T-cell (primary cell): Measurements from ENCODE around the gene ZDHHC24. TPM values are rescaled to one million over a fixed set of nuclear protein-coding genes. Genes with fewer than 3 reads are reported as not detected.

Source experiments
- ATAC-seq, 4 experiments: fragments of 200-7000 bp in 3 of 4; fragments of 150-1000 bp in 1 of 4; cut with Tn5 transposase; replicated peaks in 1 of 4; 1 replicate in 3 of 4; 2 replicates in 1 of 4; pipeline ENCODE4 v1.10.0; 2021; ENCODE audit warnings: moderate library complexity in 3 of 4, mild to moderate bottlenecking in 2 of 4, moderate number of reproducible peaks in 1 of 4
- CTCF ChIA-PET, 2 donors: fragments of 300-600 bp; sonication (Branson Sonifier 250); formaldehyde crosslinking; loops; one replicate each; lab custom pipeline; 2022; ENCODE audit warnings: antibody characterized with exemption in 2 of 2; lab: Charles Lee
- POLR2A ChIA-PET, 2 donors: fragments of 300-600 bp; sonication (Branson Sonifier 250); formaldehyde crosslinking; loops; one replicate each; lab custom pipeline; 2022; ENCODE audit warnings: antibody characterized with exemption in 2 of 2; lab: Charles Lee
- DNase-seq, 35 experiments: peaks; one replicate each; pipeline versions ENCODE4 v3.0.0 to v3.0.0-alpha.2; 2013 to 2023
- H3K27ac ChIP-seq: one replicate; pipeline ENCODE4 v1.5.1; 2013; ENCODE audit warnings: low read length
- H3K27me3 ChIP-seq, 2 experiments: replicated peaks in 1 of 2; 1 replicate in 1 of 2; 2 replicates in 1 of 2; pipeline versions ENCODE4 v1.6.1 to v1.7.0; 2013; ENCODE audit warnings: low read length in 1 of 2, mixed read lengths in 1 of 2; ENCODE audit not compliant: control insufficient read depth in 2 of 2, insufficient read depth in 2 of 2; ENCODE audit errors: extremely low read depth in 1 of 2
- H3K36me3 ChIP-seq, 2 donors: 1 replicate in 1 of 2; 2 replicates in 1 of 2; pipeline versions ENCODE4 v1.6.1 to v1.7.0; 2013; ENCODE audit warnings: low read length in 1 of 2; ENCODE audit not compliant: control insufficient read depth in 2 of 2, insufficient read depth in 1 of 2; ENCODE audit errors: extremely low read depth in 1 of 2
- H3K4me1 ChIP-seq, 2 experiments: 1 replicate in 1 of 2; 2 replicates in 1 of 2; pipeline versions ENCODE4 v1.6.1 to v1.7.0; 2013; ENCODE audit warnings: low read length in 2 of 2, mixed read lengths in 1 of 2; ENCODE audit not compliant: insufficient read depth in 2 of 2, control insufficient read depth in 1 of 2; ENCODE audit errors: extremely low read depth in 1 of 2
- H3K4me3 ChIP-seq, 2 donors: 1 replicate in 1 of 2; 2 replicates in 1 of 2; pipeline versions ENCODE4 v1.5.1 to v1.7.0; 2013; ENCODE audit warnings: mild to moderate bottlenecking in 2 of 2, low read length in 1 of 2, moderate library complexity in 1 of 2; ENCODE audit not compliant: control insufficient read depth in 1 of 2; ENCODE audit errors: extremely low read depth in 1 of 2
- H3K9me3 ChIP-seq: 2 replicates; pipeline ENCODE4 v1.7.0; 2013
- H3K27ac Mint-ChIP-seq, 2 donors: one replicate each; pipeline ENCODE4 v1.8.0; 2020 to 2021; ENCODE audit warnings: mild to moderate bottlenecking in 2 of 2, mixed read lengths in 2 of 2
- H3K27me3 Mint-ChIP-seq, 2 donors: one replicate each; pipeline ENCODE4 v1.8.0; 2021 to 2022; ENCODE audit warnings: mixed read lengths in 2 of 2
- H3K36me3 Mint-ChIP-seq: one replicate; pipeline ENCODE4 v1.8.0; 2021; ENCODE audit warnings: mixed read lengths
- H3K4me1 Mint-ChIP-seq, 3 donors: one replicate each; pipeline ENCODE4 v1.8.0; 2020 to 2022; ENCODE audit warnings: mixed read lengths in 3 of 3, mild to moderate bottlenecking in 1 of 3
- H3K4me3 Mint-ChIP-seq, 3 donors: one replicate each; pipeline ENCODE4 v1.8.0; 2020 to 2022; ENCODE audit warnings: mild to moderate bottlenecking in 3 of 3, mixed read lengths in 3 of 3, moderate library complexity in 3 of 3
- H3K9me3 Mint-ChIP-seq, 3 donors: one replicate each; pipeline ENCODE4 v1.8.0; 2020 to 2022; ENCODE audit warnings: mixed read lengths in 3 of 3
- WGBS: methylation state at CpG from one replicate; pipeline ENCODE4 v1.1.5; 2013; ENCODE audit warnings: missing lambda C conversion rate; ENCODE audit not compliant: insufficient coverage; 5-methylcytosine and 5-hydroxymethylcytosine counted together
- total RNA-seq, 35 experiments: library from RNA in 6 of 35; stranded (reverse) in 6 of 35; fragments of 120-200 nt in 1 of 35; gene quantifications; one replicate each; pipeline versions ENCODE4 v1.2.1 to v1.2.4 and lab custom pipeline; 2013 to 2026

Gene ZDHHC24
- total RNA-seq, 5 donors from 2014 or later (not counting 1 experiment from before 2014, with no cell fraction given) = 17.2 to 25.7 (median 23.5) TPM

- Histone ChIP-seq H3K27ac (no peak overlapping the region), H3K4me1 (peaks cover 4 to 11% of the 10 kb centered on the region in 2 experiments), H3K36me3 (peaks cover 0 to 6% of the 10 kb centered on the region in 2 donors), H3K4me3 (no peak overlapping the region), H3K27me3 (no peaks in the 10 kb centered on the region), H3K9me3 (no peaks in the 10 kb centered on the region)
- ChIA-PET CTCF (interaction anchor here in 1 of 2 donors (0.7 kb wide), 1 partner anchor 95 kb away, joined by 5 read pairs; no protein-coding TSS in a partner anchor), POLR2A (interaction anchor here in 1 of 2 donors (0.6 kb wide), 1 partner anchor 37 kb away, joined by 3 read pairs; no protein-coding TSS in a partner anchor)
- WGBS = 95% methylated on average over 8 of the region's 9 CpGs
- Mint-ChIP-seq H3K9me3 (no peaks in the 10 kb centered on the region), H3K27me3 (no peaks in the 10 kb centered on the region), H3K27ac (no peak overlapping the region), H3K4me3 (no peak overlapping the region), H3K4me1 (peaks cover 13 to 16% (median 13%) of the 10 kb centered on the region in 3 donors), H3K36me3 (peaks cover 8% of the 10 kb centered on the region)
- no peak for ATAC-seq
- no peak for DNase-seq
These were observed 73.8 kb downstream of the ZDHHC24 start for GRCh38 chr11:66472054-66472453.

DNA sequence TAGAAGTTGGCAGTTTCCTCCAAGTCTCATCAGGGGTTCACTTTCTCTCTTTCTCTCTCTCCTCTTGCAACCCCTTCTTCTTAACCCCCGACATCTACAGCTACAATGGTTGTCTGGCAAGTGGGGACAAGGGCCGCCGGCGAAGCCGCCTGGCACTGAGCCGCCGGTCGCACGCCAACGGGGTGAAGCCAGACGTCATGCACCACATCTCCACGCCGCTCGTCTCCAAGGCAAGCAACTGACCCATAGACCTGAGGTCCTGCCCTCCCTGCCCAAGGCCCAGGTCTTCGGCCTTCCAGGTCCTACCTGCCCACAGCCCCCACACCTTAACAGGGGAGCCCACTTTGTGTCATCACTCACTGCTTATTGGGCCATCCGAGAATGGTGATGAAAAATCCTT, 74.7 kb downstream of the ZDHHC24 start:
- WGBS = 95% methylated on average over 16 of the region's 16 CpGs
- no peaks in the 10 kb centered on the region for H3K9me3 ChIP-seq
- H3K4me3 ChIP-seq = no peak overlapping the region
- peaks cover 15 to 20% (median 15%) of the 10 kb centered on the region in 3 donors for H3K4me1 Mint-ChIP-seq
- H3K9me3 Mint-ChIP-seq = no peaks in the 10 kb centered on the region
- no peaks in the 10 kb centered on the region for H3K27me3 ChIP-seq
- H3K36me3 Mint-ChIP-seq = peaks cover 8% of the 10 kb centered on the region
- no peak overlapping the region for H3K4me3 Mint-ChIP-seq
- H3K27me3 Mint-ChIP-seq = no peaks in the 10 kb centered on the region
- no peak overlapping the region for H3K27ac ChIP-seq
- peaks cover 0 to 6% of the 10 kb centered on the region in 2 donors for H3K36me3 ChIP-seq
- ATAC-seq (no peak), DNase-seq (no peak)
- no peak overlapping the region for H3K27ac Mint-ChIP-seq
- CTCF ChIA-PET = interaction anchor here in 1 of 2 donors (0.7 kb wide), 1 partner anchor 94 kb away, joined by 5 read pairs; no protein-coding TSS in a partner anchor
- peaks cover 4 to 16% of the 10 kb centered on the region in 2 experiments for H3K4me1 ChIP-seq
- POLR2A ChIA-PET = interaction anchor here in 1 of 2 donors (0.6 kb wide), 2 partner anchors 16 to 36 kb away, joined by 3 to 7 read pairs; no protein-coding TSS in a partner anchor

Other genes with a start within 250 kb of the ZDHHC24 start
- gene CD248, start 229.0 kb downstream of the ZDHHC24 start, total RNA-seq = 10 to 100 TPM in 2 of 5 donors, 1 to 10 TPM in 3; 2.5 to 14.7 (median 8.7) TPM
- 10 to 100 TPM in 2 of 5 donors, 1 to 10 TPM in 3; 5.0 to 11.7 (median 8.3) TPM for gene RIN1, start 209.6 kb downstream of the ZDHHC24 start, total RNA-seq
- 10 to 100 TPM; 42.9 to 58.8 (median 54.8) TPM for gene BRMS1, start 200.9 kb downstream of the ZDHHC24 start, total RNA-seq
- gene B4GAT1, start 198.4 kb downstream of the ZDHHC24 start, total RNA-seq = 1 to 10 TPM; 4.0 to 9.2 (median 7.9) TPM
- gene SLC29A2, start 174.3 kb downstream of the ZDHHC24 start, total RNA-seq = 10 to 100 TPM in 3 of 5 donors, 1 to 10 TPM in 2; 8.5 to 14.7 (median 14.4) TPM
- not detected for gene NPAS4, start 125.0 kb downstream of the ZDHHC24 start, total RNA-seq
- gene MRPL11, start 107.2 kb downstream of the ZDHHC24 start, total RNA-seq = 10 to 100 TPM; 23.5 to 29.4 (median 27.2) TPM
- 10 to 100 TPM; 12.9 to 22.0 (median 13.8) TPM for gene PELI3, start 79.1 kb downstream of the ZDHHC24 start, total RNA-seq
- 10 to 100 TPM; 20.7 to 34.6 (median 29.5) TPM for gene DPP3, start 65.6 kb downstream of the ZDHHC24 start, total RNA-seq
- 10 to 100 TPM; 17.0 to 41.6 (median 34.9) TPM for gene BBS1, start 35.4 kb downstream of the ZDHHC24 start, total RNA-seq
- under 1 TPM; 0.18 to 0.30 (median 0.23) TPM for gene ACTN3, start 855 bp upstream of the ZDHHC24 start, total RNA-seq
- 10 to 100 TPM; 18.2 to 39.3 (median 30.4) TPM for gene CTSF, start 22.6 kb upstream of the ZDHHC24 start, total RNA-seq
- under 1 TPM; 0.10 to 0.65 (median 0.32) TPM for gene CCDC87, start 47.0 kb upstream of the ZDHHC24 start, total RNA-seq
- 10 to 100 TPM; 32.3 to 69.5 (median 58.3) TPM for gene CCS, start 47.1 kb upstream of the ZDHHC24 start, total RNA-seq
- 100 to 1,000 TPM; 176 to 382 (median 191) TPM for gene RBM14, start 70.6 kb upstream of the ZDHHC24 start, total RNA-seq
- 100 to 1,000 TPM; 163 to 233 (median 181) TPM for gene RBM4, start 92.7 kb upstream of the ZDHHC24 start, total RNA-seq
- 10 to 100 TPM in 4 of 5 donors, 1 to 10 TPM in 1; 9.1 to 26.2 (median 20.2) TPM for gene RBM4B, start 131.8 kb upstream of the ZDHHC24 start, total RNA-seq
- gene SPTBN2, start 183.2 kb upstream of the ZDHHC24 start, total RNA-seq = 1 to 10 TPM in 1 of 5 donors, under 1 TPM in 3, not detected in 1; 0.13 to 1.1 (median 0.60) TPM